ENCODE data around the gene MAPKBP1.

Gene MAPKBP1

DNA sequence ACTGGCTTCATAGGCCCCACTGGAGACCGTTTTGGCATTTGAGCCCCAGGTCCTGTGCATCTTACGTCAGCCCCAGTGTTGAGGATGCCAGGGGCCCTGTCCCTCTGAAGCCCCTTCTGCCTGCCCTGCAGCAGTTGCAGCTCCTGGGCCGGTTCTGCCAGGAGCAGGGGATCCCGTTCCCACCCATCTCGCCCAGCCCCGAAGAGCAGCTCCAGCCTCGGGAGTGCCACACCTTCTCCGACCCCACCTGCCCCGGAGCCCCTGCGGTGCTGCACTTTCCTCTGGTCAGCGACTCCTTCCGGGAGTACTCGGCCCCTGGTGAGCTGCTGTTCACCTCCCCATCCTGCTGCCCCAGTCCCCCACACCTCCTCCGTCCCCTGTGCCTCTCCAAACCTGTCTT is 72.9 kb downstream of the MAPKBP1 start:
- no peak for DNase-seq (ENCODE audit: low read depth)
- no peak overlapping the region for H3K4me3 ChIP-seq (replicated peaks; ENCODE audit: low read depth, low read length)
- TF ChIP-seq, protein P1, sequence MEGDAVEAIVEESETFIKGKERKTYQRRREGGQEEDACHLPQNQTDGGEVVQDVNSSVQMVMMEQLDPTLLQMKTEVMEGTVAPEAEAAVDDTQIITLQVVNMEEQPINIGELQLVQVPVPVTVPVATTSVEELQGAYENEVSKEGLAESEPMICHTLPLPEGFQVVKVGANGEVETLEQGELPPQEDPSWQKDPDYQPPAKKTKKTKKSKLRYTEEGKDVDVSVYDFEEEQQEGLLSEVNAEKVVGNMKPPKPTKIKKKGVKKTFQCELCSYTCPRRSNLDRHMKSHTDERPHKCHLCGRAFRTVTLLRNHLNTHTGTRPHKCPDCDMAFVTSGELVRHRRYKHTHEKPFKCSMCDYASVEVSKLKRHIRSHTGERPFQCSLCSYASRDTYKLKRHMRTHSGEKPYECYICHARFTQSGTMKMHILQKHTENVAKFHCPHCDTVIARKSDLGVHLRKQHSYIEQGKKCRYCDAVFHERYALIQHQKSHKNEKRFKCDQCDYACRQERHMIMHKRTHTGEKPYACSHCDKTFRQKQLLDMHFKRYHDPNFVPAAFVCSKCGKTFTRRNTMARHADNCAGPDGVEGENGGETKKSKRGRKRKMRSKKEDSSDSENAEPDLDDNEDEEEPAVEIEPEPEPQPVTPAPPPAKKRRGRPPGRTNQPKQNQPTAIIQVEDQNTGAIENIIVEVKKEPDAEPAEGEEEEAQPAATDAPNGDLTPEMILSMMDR (IDR thresholded peaks at IDR 0.05; ENCODE audit: low read length, missing control alignments): no peak

DNA sequence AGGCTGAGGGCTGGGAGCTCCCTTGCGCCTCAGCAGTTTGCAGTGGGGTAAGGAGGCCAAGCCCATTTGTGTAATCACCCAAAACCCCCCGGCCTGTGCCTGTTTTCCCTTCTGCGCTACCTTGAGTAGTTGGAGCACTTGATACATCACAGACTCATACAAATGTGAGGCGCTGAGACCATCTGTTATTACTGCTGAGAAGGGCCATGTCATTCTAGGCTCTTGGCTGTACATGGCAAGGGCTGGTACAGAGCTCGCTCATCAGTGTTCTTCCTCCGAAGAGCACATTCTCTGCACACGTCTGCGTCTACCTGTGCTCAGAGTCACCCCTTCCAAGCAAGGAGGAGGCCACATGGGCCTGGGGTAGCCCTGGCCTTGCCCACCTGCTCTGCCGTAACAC is 73.7 kb downstream of the MAPKBP1 start:
- no peak overlapping the region for H3K4me3 ChIP-seq (replicated peaks; ENCODE audit: low read depth, low read length)
- TF ChIP-seq, protein P1 (IDR thresholded peaks at IDR 0.05; ENCODE audit: low read length, missing control alignments): no peak
- DNase-seq (ENCODE audit: low read depth): no peak

DNA sequence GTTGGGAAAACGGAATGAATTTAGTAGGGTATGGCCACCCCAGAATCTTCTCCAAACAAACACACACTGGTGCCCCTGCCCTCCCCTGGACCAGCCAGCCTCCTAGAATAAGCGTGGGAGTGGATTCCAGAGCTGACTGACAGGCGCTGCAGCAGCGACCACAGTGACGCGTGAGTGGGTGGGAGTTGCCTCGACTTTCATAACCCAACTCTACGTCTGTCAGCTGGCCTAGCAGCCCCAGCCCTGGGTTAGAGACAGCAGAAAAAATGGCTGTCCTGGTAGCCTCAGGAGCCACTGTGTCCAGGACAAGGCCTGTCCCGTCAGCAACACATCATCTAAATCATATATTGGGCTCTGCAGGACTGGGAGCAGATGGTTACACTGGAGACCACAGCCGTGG is 74.3 kb downstream of the MAPKBP1 start:
- TF ChIP-seq, protein P1 (IDR thresholded peaks at IDR 0.05; ENCODE audit: low read length, missing control alignments): no peak
- DNase-seq (ENCODE audit: low read depth): peak; percentile 35
- no peak overlapping the region for H3K4me3 ChIP-seq (replicated peaks; ENCODE audit: low read depth, low read length)

DNA sequence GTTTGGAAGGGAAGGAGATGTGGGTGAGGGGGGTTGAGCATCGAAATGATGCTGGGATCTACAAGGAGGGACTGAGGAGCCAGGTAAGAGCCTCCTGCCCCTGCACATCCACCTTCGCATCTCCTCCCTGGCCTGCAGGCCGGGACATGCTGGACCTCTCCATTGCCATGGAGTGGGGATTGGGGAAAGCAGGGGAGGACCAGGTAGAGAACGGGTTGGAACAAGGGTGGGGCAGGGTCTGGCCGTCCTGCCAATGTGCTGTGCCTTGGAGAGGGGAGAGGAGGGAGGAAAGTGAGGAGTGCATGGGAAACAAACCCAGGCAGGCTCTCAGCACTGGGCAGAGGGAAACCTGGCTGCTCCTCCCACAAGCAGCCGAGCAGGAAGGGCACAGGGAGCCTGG is 74.9 kb downstream of the MAPKBP1 start:
- TF ChIP-seq, protein P1 (IDR thresholded peaks at IDR 0.05; ENCODE audit: low read length, missing control alignments): no peak
- no peak overlapping the region for H3K4me3 ChIP-seq (replicated peaks; ENCODE audit: low read depth, low read length)
- DNase-seq (ENCODE audit: low read depth): no peak

DNA sequence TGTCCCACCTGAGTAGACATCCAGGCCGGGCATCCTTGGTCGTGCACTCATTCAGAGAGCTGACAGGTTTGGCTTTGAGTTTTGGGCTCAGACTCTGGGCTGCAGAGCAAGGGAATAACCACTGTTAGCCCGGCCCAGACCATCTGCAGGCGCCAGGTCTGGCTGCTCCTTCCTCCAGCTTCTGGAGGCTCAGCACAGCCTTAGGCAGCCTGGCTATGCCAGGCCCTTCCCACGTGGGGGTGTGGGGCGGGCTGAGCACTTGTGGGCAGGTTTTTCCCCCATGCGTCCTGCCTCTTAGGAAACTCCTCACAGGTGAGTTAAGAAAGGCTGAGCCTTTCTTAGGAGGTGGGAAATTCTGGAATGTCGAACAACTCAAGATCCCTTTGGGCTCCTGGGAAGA is 75.6 kb downstream of the MAPKBP1 start:
- no peak for DNase-seq (ENCODE audit: low read depth)
- H3K4me3 ChIP-seq (replicated peaks; ENCODE audit: low read depth, low read length): no peak overlapping the region
- TF ChIP-seq, protein P1 (IDR thresholded peaks at IDR 0.05; ENCODE audit: low read length, missing control alignments): no peak

DNA sequence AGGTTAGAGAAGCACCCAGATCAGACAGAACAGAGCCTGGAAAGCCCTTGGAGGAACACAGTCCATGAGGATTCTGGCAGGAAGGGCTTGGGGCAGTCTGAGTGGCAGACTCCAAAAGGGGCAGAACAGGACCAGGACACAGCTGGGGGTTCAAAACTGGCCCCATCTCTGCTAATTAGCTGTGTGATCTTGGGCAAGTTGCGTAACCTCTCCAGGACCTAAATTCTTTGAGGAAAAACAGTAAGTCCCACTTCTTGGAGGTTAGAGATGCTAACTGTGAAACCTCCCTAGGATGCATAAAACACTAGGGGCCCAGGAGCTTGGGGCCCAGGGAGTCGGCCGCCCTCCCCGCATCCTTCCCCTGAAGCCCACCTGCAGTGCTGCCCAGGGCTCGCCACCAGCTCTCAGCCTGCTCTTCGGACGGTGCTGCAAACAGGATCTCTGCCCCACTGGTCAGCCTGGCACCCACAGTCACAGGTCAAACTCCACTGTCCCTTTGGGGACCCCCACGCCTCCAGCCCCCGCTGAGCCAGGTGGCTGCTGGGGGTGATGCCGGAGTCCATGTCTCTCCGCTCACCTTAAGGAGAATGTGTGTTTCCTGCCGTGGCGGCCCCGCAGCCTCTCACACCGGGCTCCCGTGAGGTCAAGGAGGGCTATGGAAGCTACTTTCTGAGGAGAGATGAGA is 76.3 kb downstream of the MAPKBP1 start:
- TF ChIP-seq, protein P1 (IDR thresholded peaks at IDR 0.05; ENCODE audit: low read length, missing control alignments): no peak
- no peak overlapping the region for H3K4me3 ChIP-seq (replicated peaks; ENCODE audit: low read depth, low read length)
- no peak for DNase-seq (ENCODE audit: low read depth)

DNA sequence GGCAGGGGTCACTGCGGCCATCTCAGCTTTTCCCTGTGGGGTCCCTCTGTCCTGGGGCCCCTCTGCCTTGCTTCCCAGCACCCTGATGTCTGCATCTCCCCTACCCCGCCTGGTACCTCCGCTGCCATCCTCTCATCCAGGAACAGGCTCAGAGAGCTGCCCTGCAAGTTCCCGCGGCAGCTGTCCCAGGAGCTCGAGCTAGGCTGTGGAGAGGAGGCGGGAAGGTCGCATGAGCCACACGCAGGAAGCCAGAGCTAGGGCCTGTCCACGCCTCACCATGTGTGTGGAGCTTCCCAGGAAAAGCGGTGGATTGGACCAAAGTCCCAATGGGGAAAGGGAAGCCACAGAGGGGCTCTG is 76.9 kb downstream of the MAPKBP1 start:
- no peak overlapping the region for H3K4me3 ChIP-seq (replicated peaks; ENCODE audit: low read depth, low read length)
- TF ChIP-seq, protein P1 (IDR thresholded peaks at IDR 0.05; ENCODE audit: low read length, missing control alignments): no peak
- no peak for DNase-seq (ENCODE audit: low read depth)

All from fibroblast of pulmonary artery (primary cell).